Measurements from ENCODE around the gene FHIT. TPM values are rescaled to one million over a fixed set of nuclear protein-coding genes. Genes with fewer than 3 reads are reported as not detected.

The FHIT gene
- total and polyA plus RNA-seq, 9 donors: 5.1 to 11.8 (median 9.5) TPM

GRCh38 chr3:60053526-60054265, 1197.6 kb downstream of the FHIT start:
- H3K9me3 ChIP-seq: no peaks in the 10 kb centered on the region
- no peak for DNase-seq
- H3K4me3 ChIP-seq: no peak overlapping the region
- no peaks in the 10 kb centered on the region for H3K4me1 ChIP-seq (ENCODE audit: insufficient read depth)
- no peak for TF ChIP-seq EP300 (IDR thresholded peaks at IDR 0.05)
- no peaks in the 10 kb centered on the region for H3K27me3 ChIP-seq
- intact Hi-C loops (cut with DNase I): loop anchor here in 1 of 4 donors (5.0 kb wide), 1 partner anchor 456 kb away; no protein-coding TSS in a partner anchor
- no peak overlapping the region for H3K27ac ChIP-seq
- 64 to 80% (median 80%) methylated on average over 3 of the region's 3 CpGs for WGBS, 3 donors
- no peaks in the 10 kb centered on the region for H3K36me3 ChIP-seq

DNA sequence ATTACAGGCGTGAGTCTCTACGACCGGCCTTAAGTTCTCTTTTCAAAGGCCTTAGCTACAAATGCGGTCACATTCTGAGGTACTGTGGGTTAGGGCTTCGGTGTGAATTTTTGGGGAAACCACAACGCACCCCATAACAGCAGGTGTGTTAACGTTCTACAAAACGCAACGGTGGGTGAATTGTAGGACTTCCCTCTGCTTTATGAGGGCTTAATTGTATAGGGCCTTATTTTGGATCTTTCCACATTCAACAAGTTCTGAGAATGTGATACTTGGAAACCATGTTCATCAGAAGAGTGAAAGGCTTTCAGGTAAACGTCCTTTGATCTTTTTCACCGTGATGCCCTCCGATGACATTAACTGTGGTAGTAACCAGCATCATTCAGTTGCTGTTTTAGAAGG, 1202.8 kb downstream of the FHIT start:
- Histone ChIP-seq H3K4me1 (ENCODE audit: insufficient read depth) (no peaks in the 10 kb centered on the region), H3K27ac (no peak overlapping the region), H3K27me3 (no peaks in the 10 kb centered on the region), H3K9me3 (no peaks in the 10 kb centered on the region), H3K36me3 (no peaks in the 10 kb centered on the region), H3K4me3 (no peak overlapping the region)
- WGBS, 3 donors: 83 to 97% (median 88%) methylated on average over 12 of the region's 12 CpGs
- intact Hi-C loops (cut with DNase I): no loop called here
- no peak for TF ChIP-seq CTCF (IDR thresholded peaks at IDR 0.05)
- TF ChIP-seq POLR2A (IDR thresholded peaks at IDR 0.05): no peak
- no peak for TF ChIP-seq EP300 (IDR thresholded peaks at IDR 0.05)
- no peak for DNase-seq

DNA sequence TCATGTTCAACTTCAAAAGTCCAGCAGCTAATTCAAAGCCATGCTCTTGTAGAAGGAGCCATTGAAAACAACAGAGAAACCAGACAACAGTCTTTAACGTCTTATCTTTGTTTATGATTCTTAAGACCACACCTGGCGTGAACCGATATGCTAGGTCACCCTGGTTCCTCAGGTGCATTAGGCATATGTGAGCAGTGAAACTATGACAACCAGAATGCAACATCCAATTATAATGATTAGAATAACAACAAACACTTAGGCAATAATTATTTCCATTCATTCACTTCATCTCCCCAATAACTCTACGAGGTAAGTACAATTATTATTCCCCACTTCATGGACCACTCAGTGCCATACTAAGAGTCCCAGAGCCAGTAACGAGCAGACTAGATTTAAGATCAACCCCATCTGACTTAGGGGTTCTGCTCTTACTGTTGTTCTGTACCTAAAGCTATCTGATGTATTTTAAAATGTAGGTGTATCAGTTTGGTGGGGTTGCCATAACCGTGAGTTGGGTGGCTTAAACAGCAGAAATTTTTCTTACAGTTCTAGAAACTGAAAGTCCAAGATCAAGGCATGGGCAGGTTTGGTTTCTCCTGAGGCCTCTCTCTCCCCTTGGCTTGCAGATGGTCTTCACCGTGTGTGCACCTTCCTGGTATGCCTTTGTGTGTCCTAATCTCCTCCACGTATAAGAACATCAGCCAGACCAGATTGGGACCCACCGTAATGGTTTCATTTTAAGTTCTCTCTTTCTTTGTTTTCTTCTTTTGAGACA, 1203.6 kb downstream of the FHIT start:
- intact Hi-C loops (cut with DNase I): no loop called here
- TF ChIP-seq CTCF (IDR thresholded peaks at IDR 0.05): no peak
- TF ChIP-seq EP300 (IDR thresholded peaks at IDR 0.05): no peak
- no peak for TF ChIP-seq POLR2A (IDR thresholded peaks at IDR 0.05)
- no peaks in the 10 kb centered on the region for H3K9me3 ChIP-seq
- H3K4me1 ChIP-seq (ENCODE audit: insufficient read depth): no peaks in the 10 kb centered on the region
- no peaks in the 10 kb centered on the region for H3K36me3 ChIP-seq
- no peaks in the 10 kb centered on the region for H3K27me3 ChIP-seq
- no peak for DNase-seq
- H3K27ac ChIP-seq: no peak overlapping the region
- WGBS, 3 donors: 87 to 90% (median 88%) methylated on average over 9 of the region's 9 CpGs
- H3K4me3 ChIP-seq: no peak overlapping the region

- no peaks in the 10 kb centered on the region for H3K27me3 ChIP-seq
- TF ChIP-seq EP300 (IDR thresholded peaks at IDR 0.05) (no peak), CTCF (IDR thresholded peaks at IDR 0.05) (no peak)
- DNase-seq: no peak
- no peaks in the 10 kb centered on the region for H3K9me3 ChIP-seq
- H3K27ac ChIP-seq: no peak overlapping the region
- H3K4me1 ChIP-seq (ENCODE audit: insufficient read depth): no peaks in the 10 kb centered on the region
- no peak overlapping the region for H3K4me3 ChIP-seq
- WGBS, 3 donors: 77 to 83% (median 81%) methylated on average over 6 of the region's 6 CpGs
- intact Hi-C loops (cut with DNase I): no loop called here
- no peaks in the 10 kb centered on the region for H3K36me3 ChIP-seq
These were observed 1205.0 kb downstream of the FHIT start for GRCh38 chr3:60046210-60046609.

- no peaks in the 10 kb centered on the region for H3K36me3 ChIP-seq
- no peaks in the 10 kb centered on the region for H3K4me1 ChIP-seq (ENCODE audit: insufficient read depth)
- no peak overlapping the region for H3K27ac ChIP-seq
- no peak overlapping the region for H3K4me3 ChIP-seq
- no peak for TF ChIP-seq CTCF (IDR thresholded peaks at IDR 0.05)
- TF ChIP-seq EP300 (IDR thresholded peaks at IDR 0.05): no peak
- no peak for TF ChIP-seq POLR2A (IDR thresholded peaks at IDR 0.05)
- H3K27me3 ChIP-seq: no peaks in the 10 kb centered on the region
- no peak for DNase-seq
- intact Hi-C loops (cut with DNase I): no loop called here
- WGBS, 3 donors: 95 to 97% (median 96%) methylated on average over 1 of the region's 1 CpG
- H3K9me3 ChIP-seq: no peaks in the 10 kb centered on the region
These were observed 1205.6 kb downstream of the FHIT start for GRCh38 chr3:60045686-60046085.

Data from ovary (tissue), 9 donors.